ENCODE results near the gene TAF6.

The TAF6 gene

GRCh38 chr7:100119072-100119969, at the start of gene TAF6, which contains the start of gene CNPY4:
Gene TAF6, minus strand, starts transcription at chr7:100119358. Its CDS starts 5,149 bp downstream, at chr7:100114209.
Gene CNPY4, plus strand, starts transcription at chr7:100119634. Its CDS starts 111 bp downstream, at chr7:100119745.
- FAIRE-seq: no peak
- DNase-seq (ENCODE audit: insufficient read length, low spot score): peak; percentile 97
- no peak for TF ChIP-seq CTCF (IDR thresholded peaks at IDR 0.05; ENCODE audit: insufficient read depth, missing control alignments)

GRCh38 chr7:100167912-100168323, 48.8 kb upstream of the TAF6 start:
- FAIRE-seq (no peak), DNase-seq (ENCODE audit: insufficient read length, low spot score) (no peak)
- TF ChIP-seq CTCF (IDR thresholded peaks at IDR 0.05; ENCODE audit: insufficient read depth, missing control alignments): no peak

- TF ChIP-seq CTCF (IDR thresholded peaks at IDR 0.05; ENCODE audit: insufficient read depth, missing control alignments): no peak
- no peak for DNase-seq (ENCODE audit: insufficient read length, low spot score)
- FAIRE-seq: no peak
Measured at GRCh38 chr7:100166970-100167911, 48.1 kb upstream of the TAF6 start.

DNA sequence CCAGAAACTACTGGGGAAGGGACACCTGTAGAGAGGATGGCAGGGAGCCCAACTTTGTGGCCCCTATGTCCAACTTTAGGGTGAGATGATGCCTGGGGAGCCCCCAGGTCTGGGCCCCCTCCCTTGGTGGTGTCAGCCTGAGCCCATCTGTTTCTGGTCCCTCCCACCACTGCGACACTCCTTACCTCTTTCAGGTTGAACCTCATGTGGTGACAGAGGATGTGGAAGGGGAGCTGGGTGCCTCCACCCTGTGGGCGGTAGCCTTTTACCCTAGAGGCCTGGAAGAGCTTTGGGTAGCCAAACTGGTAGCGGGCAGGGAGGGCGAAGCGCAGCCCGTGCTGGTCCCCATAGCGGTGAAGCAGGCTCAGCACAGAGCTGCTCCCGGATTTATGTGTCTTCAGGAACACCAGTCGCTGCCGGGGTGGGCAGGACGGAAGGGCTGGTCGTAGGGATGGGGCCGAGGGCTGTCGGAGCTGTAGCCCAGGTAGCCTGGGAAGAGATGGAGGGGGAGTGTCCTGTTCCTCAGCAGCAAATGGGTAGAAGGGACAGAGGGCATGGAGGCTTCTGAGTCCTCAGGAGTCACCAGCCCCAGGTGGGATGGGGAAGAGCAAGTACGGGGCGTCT, 47.3 kb upstream of the TAF6 start:
- FAIRE-seq (no peak), DNase-seq (ENCODE audit: insufficient read length, low spot score) (no peak)
- no peak for TF ChIP-seq CTCF (IDR thresholded peaks at IDR 0.05; ENCODE audit: insufficient read depth, missing control alignments)

DNA sequence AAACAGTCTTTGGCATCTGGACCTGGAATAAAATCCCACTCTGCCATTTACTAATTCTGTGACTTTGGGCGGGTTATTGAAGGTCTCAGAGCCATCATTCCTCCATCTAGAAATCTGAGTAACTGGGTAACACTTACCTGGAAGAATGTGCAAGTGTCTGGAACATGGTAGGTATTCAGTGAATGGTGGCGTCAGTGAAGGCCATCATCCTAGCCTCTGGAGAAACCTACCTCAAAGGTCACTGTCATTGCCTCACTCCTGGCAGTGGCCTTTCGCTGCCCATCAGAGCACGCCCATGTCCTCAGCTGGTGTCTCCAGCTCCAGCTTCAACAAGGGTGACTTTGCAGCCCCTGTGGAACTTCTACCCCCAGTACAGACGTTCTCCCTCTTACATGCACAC, 44.7 kb upstream of the TAF6 start:
- FAIRE-seq (no peak), DNase-seq (ENCODE audit: insufficient read length, low spot score) (no peak)
- TF ChIP-seq CTCF (IDR thresholded peaks at IDR 0.05; ENCODE audit: insufficient read depth, missing control alignments): no peak

GRCh38 chr7:100163006-100163531, 43.9 kb upstream of the TAF6 start:
- no peak for DNase-seq (ENCODE audit: insufficient read length, low spot score)
- no peak for TF ChIP-seq CTCF (IDR thresholded peaks at IDR 0.05; ENCODE audit: insufficient read depth, missing control alignments)
- FAIRE-seq: no peak

Data from D721Med (cell line).